HepG2 (cell line): ENCODE data around the gene CEACAM16. TPM values are rescaled to one million over a fixed set of nuclear protein-coding genes. Genes with fewer than 3 reads are reported as not detected.

Experiments
- CCDC6 ChIP-seq: sonication (generic); formaldehyde crosslinking; IDR thresholded peaks from 2 replicates; pipeline ENCODE4 v1.8.1; 2022; ENCODE audit warnings: mild to moderate bottlenecking, missing genetic modification reagents, moderate library complexity
- EEA1 ChIP-seq: sonication (generic); formaldehyde crosslinking; IDR thresholded peaks from 2 replicates; pipeline ENCODE4 v1.5.1; 2020; ENCODE audit warnings: mild to moderate bottlenecking, missing genetic modification reagents, borderline replicate concordance
- KAT7 ChIP-seq: IDR thresholded peaks from 2 replicates; pipeline ENCODE4 v1.6.1; 2018; ENCODE audit warnings: borderline replicate concordance, missing compliant biosample characterization
- RBM22 ChIP-seq: fragments of 200-400 bp; formaldehyde crosslinking; optimal IDR thresholded peaks from 2 replicates; pipeline ENCODE3; 2017; ENCODE audit warnings: mild to moderate bottlenecking, low read length, moderate library complexity
- SP4 ChIP-seq: sonication (generic); formaldehyde crosslinking; IDR thresholded peaks from 2 replicates; pipeline ENCODE4 v1.8.1; 2023; ENCODE audit warnings: mild to moderate bottlenecking, missing genetic modification reagents
- SP5 ChIP-seq: IDR thresholded peaks from 2 replicates; pipeline ENCODE4 v1.6.1; 2016; ENCODE audit warnings: low read depth, borderline replicate concordance
- STAG1 ChIP-seq: sonication (generic); formaldehyde crosslinking; IDR thresholded peaks from 2 replicates; pipeline ENCODE4 v1.4.0; 2020; ENCODE audit warnings: missing genetic modification reagents
- U2AF2 ChIP-seq: fragments of 200-400 bp; formaldehyde crosslinking; IDR thresholded peaks from 2 replicates; pipeline ENCODE4 v1.6.1; 2017; ENCODE audit warnings: low read depth, mild to moderate bottlenecking, low read length
- ZFP82 ChIP-seq: sonication (generic); formaldehyde crosslinking; IDR thresholded peaks from 2 replicates; pipeline ENCODE4 v1.5.1; 2020; ENCODE audit warnings: mild to moderate bottlenecking, missing genetic modification reagents, borderline replicate concordance
- ZNF367 ChIP-seq: sonication (generic); formaldehyde crosslinking; IDR thresholded peaks from 2 replicates; pipeline ENCODE4 v1.4.0; 2020; ENCODE audit warnings: missing genetic modification reagents, borderline replicate concordance
- ZNF703 ChIP-seq: sonication (generic); formaldehyde crosslinking; IDR thresholded peaks from 2 replicates; pipeline ENCODE4 v1.5.1; 2020; ENCODE audit warnings: missing genetic modification reagents, mild to moderate bottlenecking, moderate library complexity, borderline replicate concordance
- ZNF75D ChIP-seq: sonication (generic); formaldehyde crosslinking; IDR thresholded peaks from 2 replicates; pipeline ENCODE4 v1.8.1; 2023; ENCODE audit warnings: missing genetic modification reagents, mild to moderate bottlenecking, borderline replicate concordance
- polyA plus RNA-seq, 8 experiments: library from polyadenylated mRNA; depleted of rRNA in 3 of 8; stranded (reverse) in 7 of 8; unstranded in 1 of 8; fragments of >200 nt; fragmentation: Illumina TruSeq in 4 of 8; extraction: Trizol in 4 of 8; gene quantifications; 2 replicates each; pipeline versions ENCODE4 v1.2.1 to v1.2.3, GENCODE V29; 2011 to 2016; ENCODE audit warnings: low read depth in 4 of 8, missing spikeins in 1 of 8, mixed read lengths in 1 of 8; ENCODE audit not compliant: insufficient read depth in 1 of 8
- total RNA-seq, 5 experiments: library from RNA; depleted of rRNA; stranded (reverse); fragments of >200 nt; fragmentation: Illumina TruSeq; extraction: Trizol; gene quantifications; 2 replicates each; pipeline ENCODE4 v1.2.3, GENCODE V29; 2016; ENCODE audit warnings: low read depth in 1 of 5
- TF ChIP-seq, protein P1 (sequence below): sonication (generic); formaldehyde crosslinking; IDR thresholded peaks from 2 replicates; pipeline ENCODE4 v1.4.0; 2020; ENCODE audit warnings: missing genetic modification reagents
- TF ChIP-seq, protein P2 (sequence below): sonication (generic); formaldehyde crosslinking; IDR thresholded peaks from 2 replicates; pipeline ENCODE4; 2020; ENCODE audit warnings: missing genetic modification reagents, mild to moderate bottlenecking, borderline replicate concordance
- TF ChIP-seq, protein P3 (sequence below): sonication (generic); formaldehyde crosslinking; IDR thresholded peaks from 2 replicates; pipeline ENCODE4 v1.4.0; 2020; ENCODE audit warnings: missing genetic modification reagents, borderline replicate concordance
- TF ChIP-seq, protein P4 (sequence below): sonication (generic); formaldehyde crosslinking; IDR thresholded peaks from 2 replicates; pipeline ENCODE4 v1.4.0; 2020; ENCODE audit warnings: missing genetic modification reagents

CEACAM16 gene
- total and polyA plus RNA-seq, 2 of the 13 experiments (the other 11 are each of a cell fraction or from before 2014, with no cell fraction given), result not detected

DNA sequence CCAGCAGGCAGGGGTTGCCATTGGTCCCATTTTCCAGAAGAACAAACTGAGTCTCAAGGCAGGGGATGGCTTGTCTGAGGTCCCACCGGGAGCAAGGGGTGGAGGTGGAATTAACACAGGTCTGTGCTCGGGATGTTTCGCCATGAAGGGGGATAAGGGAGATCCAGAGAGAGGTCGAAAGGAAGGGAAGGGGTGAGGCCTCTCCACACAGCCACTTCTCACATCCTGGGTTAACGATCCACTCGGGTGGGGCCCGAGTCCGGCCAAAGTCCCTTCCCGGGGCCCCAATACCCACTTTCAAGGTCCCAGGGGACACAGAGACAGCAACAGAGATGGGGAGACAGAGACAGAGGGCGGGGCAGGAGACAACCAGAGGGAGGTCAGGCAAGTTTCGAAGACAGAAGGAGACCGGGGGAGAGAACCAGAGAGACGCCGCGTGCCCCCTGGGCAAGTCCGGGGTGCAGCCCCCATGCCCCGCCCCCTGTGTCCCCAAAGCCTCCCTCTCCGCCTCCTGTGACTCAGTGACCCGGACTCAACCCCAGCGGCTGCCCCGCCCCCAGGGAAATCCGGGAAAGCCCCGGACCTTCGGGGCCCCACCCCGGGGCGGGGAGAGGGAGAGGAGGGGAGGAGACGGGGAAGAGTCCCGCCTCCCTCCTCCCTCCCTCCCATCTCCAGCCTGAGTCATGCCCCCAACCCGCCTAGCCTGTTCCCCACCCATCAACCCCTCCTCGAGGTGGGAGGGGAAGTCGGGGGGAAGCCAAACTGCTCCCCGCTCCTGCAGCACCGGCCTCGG lies 48.2 kb downstream of the CEACAM16 start (continued):
- TF ChIP-seq, protein P1, sequence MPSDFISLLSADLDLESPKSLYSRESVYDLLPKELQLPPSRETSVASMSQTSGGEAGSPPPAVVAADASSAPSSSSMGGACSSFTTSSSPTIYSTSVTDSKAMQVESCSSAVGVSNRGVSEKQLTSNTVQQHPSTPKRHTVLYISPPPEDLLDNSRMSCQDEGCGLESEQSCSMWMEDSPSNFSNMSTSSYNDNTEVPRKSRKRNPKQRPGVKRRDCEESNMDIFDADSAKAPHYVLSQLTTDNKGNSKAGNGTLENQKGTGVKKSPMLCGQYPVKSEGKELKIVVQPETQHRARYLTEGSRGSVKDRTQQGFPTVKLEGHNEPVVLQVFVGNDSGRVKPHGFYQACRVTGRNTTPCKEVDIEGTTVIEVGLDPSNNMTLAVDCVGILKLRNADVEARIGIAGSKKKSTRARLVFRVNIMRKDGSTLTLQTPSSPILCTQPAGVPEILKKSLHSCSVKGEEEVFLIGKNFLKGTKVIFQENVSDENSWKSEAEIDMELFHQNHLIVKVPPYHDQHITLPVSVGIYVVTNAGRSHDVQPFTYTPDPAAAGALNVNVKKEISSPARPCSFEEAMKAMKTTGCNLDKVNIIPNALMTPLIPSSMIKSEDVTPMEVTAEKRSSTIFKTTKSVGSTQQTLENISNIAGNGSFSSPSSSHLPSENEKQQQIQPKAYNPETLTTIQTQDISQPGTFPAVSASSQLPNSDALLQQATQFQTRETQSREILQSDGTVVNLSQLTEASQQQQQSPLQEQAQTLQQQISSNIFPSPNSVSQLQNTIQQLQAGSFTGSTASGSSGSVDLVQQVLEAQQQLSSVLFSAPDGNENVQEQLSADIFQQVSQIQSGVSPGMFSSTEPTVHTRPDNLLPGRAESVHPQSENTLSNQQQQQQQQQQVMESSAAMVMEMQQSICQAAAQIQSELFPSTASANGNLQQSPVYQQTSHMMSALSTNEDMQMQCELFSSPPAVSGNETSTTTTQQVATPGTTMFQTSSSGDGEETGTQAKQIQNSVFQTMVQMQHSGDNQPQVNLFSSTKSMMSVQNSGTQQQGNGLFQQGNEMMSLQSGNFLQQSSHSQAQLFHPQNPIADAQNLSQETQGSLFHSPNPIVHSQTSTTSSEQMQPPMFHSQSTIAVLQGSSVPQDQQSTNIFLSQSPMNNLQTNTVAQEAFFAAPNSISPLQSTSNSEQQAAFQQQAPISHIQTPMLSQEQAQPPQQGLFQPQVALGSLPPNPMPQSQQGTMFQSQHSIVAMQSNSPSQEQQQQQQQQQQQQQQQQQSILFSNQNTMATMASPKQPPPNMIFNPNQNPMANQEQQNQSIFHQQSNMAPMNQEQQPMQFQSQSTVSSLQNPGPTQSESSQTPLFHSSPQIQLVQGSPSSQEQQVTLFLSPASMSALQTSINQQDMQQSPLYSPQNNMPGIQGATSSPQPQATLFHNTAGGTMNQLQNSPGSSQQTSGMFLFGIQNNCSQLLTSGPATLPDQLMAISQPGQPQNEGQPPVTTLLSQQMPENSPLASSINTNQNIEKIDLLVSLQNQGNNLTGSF (CRISPR knock-in tag), result no peak
- TF ChIP-seq ZNF75D (CRISPR knock-in tag) (no peak), SP4 (peak; percentile 79), CCDC6 (CRISPR knock-in tag) (no peak; the same call in 1 of the 2 replicates), STAG1 (CRISPR knock-in tag) (no peak), U2AF2 (no peak), ZFP82 (CRISPR knock-in tag) (no peak), RBM22 (no peak), SP5 (CRISPR knock-in tag) (peak; percentile 98), KAT7 (CRISPR knock-in tag) (no peak), ZNF703 (CRISPR knock-in tag) (no peak), EEA1 (CRISPR knock-in tag) (no peak), ZNF367 (CRISPR knock-in tag) (no peak)
- TF ChIP-seq, protein P2, sequence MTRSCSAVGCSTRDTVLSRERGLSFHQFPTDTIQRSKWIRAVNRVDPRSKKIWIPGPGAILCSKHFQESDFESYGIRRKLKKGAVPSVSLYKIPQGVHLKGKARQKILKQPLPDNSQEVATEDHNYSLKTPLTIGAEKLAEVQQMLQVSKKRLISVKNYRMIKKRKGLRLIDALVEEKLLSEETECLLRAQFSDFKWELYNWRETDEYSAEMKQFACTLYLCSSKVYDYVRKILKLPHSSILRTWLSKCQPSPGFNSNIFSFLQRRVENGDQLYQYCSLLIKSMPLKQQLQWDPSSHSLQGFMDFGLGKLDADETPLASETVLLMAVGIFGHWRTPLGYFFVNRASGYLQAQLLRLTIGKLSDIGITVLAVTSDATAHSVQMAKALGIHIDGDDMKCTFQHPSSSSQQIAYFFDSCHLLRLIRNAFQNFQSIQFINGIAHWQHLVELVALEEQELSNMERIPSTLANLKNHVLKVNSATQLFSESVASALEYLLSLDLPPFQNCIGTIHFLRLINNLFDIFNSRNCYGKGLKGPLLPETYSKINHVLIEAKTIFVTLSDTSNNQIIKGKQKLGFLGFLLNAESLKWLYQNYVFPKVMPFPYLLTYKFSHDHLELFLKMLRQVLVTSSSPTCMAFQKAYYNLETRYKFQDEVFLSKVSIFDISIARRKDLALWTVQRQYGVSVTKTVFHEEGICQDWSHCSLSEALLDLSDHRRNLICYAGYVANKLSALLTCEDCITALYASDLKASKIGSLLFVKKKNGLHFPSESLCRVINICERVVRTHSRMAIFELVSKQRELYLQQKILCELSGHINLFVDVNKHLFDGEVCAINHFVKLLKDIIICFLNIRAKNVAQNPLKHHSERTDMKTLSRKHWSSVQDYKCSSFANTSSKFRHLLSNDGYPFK (CRISPR knock-in tag), result no peak
- TF ChIP-seq, protein P3, sequence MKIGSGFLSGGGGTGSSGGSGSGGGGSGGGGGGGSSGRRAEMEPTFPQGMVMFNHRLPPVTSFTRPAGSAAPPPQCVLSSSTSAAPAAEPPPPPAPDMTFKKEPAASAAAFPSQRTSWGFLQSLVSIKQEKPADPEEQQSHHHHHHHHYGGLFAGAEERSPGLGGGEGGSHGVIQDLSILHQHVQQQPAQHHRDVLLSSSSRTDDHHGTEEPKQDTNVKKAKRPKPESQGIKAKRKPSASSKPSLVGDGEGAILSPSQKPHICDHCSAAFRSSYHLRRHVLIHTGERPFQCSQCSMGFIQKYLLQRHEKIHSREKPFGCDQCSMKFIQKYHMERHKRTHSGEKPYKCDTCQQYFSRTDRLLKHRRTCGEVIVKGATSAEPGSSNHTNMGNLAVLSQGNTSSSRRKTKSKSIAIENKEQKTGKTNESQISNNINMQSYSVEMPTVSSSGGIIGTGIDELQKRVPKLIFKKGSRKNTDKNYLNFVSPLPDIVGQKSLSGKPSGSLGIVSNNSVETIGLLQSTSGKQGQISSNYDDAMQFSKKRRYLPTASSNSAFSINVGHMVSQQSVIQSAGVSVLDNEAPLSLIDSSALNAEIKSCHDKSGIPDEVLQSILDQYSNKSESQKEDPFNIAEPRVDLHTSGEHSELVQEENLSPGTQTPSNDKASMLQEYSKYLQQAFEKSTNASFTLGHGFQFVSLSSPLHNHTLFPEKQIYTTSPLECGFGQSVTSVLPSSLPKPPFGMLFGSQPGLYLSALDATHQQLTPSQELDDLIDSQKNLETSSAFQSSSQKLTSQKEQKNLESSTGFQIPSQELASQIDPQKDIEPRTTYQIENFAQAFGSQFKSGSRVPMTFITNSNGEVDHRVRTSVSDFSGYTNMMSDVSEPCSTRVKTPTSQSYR (CRISPR knock-in tag), result peak; percentile 51; the same call in 1 of the 2 replicates
- TF ChIP-seq, protein P4, sequence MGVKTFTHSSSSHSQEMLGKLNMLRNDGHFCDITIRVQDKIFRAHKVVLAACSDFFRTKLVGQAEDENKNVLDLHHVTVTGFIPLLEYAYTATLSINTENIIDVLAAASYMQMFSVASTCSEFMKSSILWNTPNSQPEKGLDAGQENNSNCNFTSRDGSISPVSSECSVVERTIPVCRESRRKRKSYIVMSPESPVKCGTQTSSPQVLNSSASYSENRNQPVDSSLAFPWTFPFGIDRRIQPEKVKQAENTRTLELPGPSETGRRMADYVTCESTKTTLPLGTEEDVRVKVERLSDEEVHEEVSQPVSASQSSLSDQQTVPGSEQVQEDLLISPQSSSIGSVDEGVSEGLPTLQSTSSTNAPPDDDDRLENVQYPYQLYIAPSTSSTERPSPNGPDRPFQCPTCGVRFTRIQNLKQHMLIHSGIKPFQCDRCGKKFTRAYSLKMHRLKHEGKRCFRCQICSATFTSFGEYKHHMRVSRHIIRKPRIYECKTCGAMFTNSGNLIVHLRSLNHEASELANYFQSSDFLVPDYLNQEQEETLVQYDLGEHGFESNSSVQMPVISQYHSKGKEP, result no peak
